HG03103 (cell line): ENCODE measurements around the gene CLPTM1L.
"Not testable (repeated sequence)": the region's sequence is repeated elsewhere in the genome, so short reads cannot be mapped to it uniquely, and the experiment has no call there.

Experiments
- ATAC-seq: cut with Tn5 transposase; IDR thresholded peaks from one replicate; pipeline ENCODE4 v1.9.1; 2021; ENCODE audit warnings: low read depth; ENCODE audit not compliant: unreplicated experiment

Gene CLPTM1L

GRCh38 chr5:1360861-1361260 lies 16.0 kb upstream of the CLPTM1L start:
- ATAC-seq, result no peak

GRCh38 chr5:1360367-1360766 lies 15.5 kb upstream of the CLPTM1L start:
- not testable (repeated sequence) for ATAC-seq

GRCh38 chr5:1359713-1360112 lies 14.8 kb upstream of the CLPTM1L start:
- ATAC-seq, result no peak

- ATAC-seq, result no peak
These were observed 14.2 kb upstream of the CLPTM1L start for GRCh38 chr5:1359031-1359645.

- ATAC-seq, result no peak
These were observed 13.8 kb upstream of the CLPTM1L start for GRCh38 chr5:1358726-1359025.

GRCh38 chr5:1357946-1358725 lies 13.2 kb upstream of the CLPTM1L start:
- no peak for ATAC-seq

GRCh38 chr5:1356873-1357787 lies 12.2 kb upstream of the CLPTM1L start:
- ATAC-seq, result no peak

GRCh38 chr5:1354576-1354975 lies 9.7 kb upstream of the CLPTM1L start:
- ATAC-seq, result no peak

GRCh38 chr5:1352231-1353219 lies 7.6 kb upstream of the CLPTM1L start:
- no peak for ATAC-seq

- no peak for ATAC-seq
These were observed 6.3 kb upstream of the CLPTM1L start for GRCh38 chr5:1351156-1351555.

GRCh38 chr5:1349246-1349645 lies 4.3 kb upstream of the CLPTM1L start:
- ATAC-seq, result no peak

GRCh38 chr5:1348986-1349245 lies 4.0 kb upstream of the CLPTM1L start:
- no peak for ATAC-seq

GRCh38 chr5:1347571-1347970 lies 2.7 kb upstream of the CLPTM1L start:
- ATAC-seq, result no peak

GRCh38 chr5:1346627-1347440 lies 1.9 kb upstream of the CLPTM1L start:
- ATAC-seq, result no peak

- no peak for ATAC-seq
These were observed 1.2 kb upstream of the CLPTM1L start for GRCh38 chr5:1345876-1346626.

- ATAC-seq, result no peak
These were observed 683 bp downstream of the CLPTM1L start for GRCh38 chr5:1343931-1344901.

GRCh38 chr5:1343315-1343751 lies 1.6 kb downstream of the CLPTM1L start:
- no peak for ATAC-seq

- ATAC-seq, result not testable (repeated sequence)
These were observed 2.2 kb downstream of the CLPTM1L start for GRCh38 chr5:1342711-1343110.
